PC-9 (cell line): ENCODE results near the gene ERC1.

Experiments used
- CTCF ChIP-seq: fragments of 200-600 bp; sonication (generic); conservative IDR thresholded peaks from 2 replicates; pipeline ENCODE4 v1.6.1; 2017; ENCODE audit warnings: mixed run types, antibody characterized with exemption, mild to moderate bottlenecking, moderate library complexity
- EZH2 ChIP-seq: fragments of 200-600 bp; sonication (generic); IDR thresholded peaks from 2 replicates; pipeline ENCODE4 v1.8.0; 2017; ENCODE audit warnings: antibody characterized with exemption, low read depth

GRCh38 chr12:1044696-1045095 lies 53.7 kb downstream of the ERC1 start:
- TF ChIP-seq CTCF (no peak), EZH2 (no peak)
